ENCODE measurements around the gene LDAF1. TPM values are rescaled to one million over a fixed set of nuclear protein-coding genes. Genes with fewer than 3 reads are reported as not detected.
"Not testable (repeated sequence)": the region's sequence is repeated elsewhere in the genome, so short reads cannot be mapped to it uniquely, and the experiment has no call there.

Gene LDAF1
- total RNA-seq, 1 donor from 2014 or later = 129 TPM

DNA sequence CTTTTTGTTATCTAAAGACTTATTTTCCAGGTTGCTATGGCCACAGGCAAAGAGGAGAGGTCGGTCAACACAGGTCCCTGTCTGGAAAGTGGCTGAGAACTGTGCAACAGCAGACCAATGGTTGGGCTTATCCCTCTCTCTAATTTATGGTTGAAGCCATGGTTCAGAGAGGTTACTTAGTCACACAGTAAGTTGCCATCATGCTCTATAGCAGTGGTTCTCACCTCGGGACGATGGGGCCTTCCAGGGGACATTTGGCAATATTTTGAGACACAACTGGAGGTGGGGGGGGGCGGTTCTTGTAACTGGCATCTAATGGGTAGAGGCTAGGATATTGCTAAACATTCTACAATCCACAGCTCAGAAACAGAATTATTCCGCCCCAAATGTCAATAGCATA, 842 bp upstream of the LDAF1 start:
- ATAC-seq = no peak
- intact Hi-C loops (cut with DNase I) = loop anchor here (2.0 to 10.0 kb wide), 4 partner anchors 31 to 1520 kb away; no protein-coding TSS in a partner anchor
- no peak for DNase-seq (ENCODE audit: missing footprints)

DNA sequence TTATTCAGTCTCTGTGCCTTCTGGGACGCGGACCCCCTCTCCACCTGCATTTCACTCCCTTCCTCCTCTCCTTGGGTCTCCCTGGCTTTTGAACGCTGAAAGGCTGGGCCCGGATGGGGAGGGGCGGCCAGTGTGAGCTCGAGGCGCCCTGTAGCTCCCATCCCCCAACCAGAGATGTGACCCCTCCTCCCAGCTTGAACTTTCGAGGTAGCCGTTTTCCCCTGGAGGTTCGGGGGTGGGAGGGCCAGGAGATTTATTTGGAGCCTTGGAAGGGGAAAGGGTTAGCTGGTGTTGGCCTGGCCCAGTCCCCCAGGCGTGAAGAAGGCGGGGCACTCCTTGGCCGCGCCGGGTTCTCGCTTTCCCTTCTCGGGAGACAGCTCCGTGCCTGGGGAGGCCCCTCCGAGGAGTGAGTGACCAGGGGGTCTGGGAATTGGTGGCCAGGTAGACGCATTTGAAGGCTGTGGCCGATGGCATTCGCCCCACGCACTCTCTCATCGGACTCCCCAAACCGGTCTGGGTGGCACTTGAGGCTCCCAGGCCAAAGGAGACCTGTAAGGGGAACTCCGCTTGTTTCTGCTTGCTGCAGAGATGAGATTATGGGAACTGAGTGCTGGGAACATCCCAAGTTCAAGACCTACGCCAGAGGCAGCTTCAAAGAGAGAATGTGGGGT, 942 bp downstream of the LDAF1 start:
- ATAC-seq (peak; percentile 37), DNase-seq (ENCODE audit: missing footprints) (no peak)
- intact Hi-C loops (cut with DNase I) = loop anchor here (2.0 to 10.0 kb wide), 4 partner anchors 29 to 1518 kb away; no protein-coding TSS in a partner anchor

DNA sequence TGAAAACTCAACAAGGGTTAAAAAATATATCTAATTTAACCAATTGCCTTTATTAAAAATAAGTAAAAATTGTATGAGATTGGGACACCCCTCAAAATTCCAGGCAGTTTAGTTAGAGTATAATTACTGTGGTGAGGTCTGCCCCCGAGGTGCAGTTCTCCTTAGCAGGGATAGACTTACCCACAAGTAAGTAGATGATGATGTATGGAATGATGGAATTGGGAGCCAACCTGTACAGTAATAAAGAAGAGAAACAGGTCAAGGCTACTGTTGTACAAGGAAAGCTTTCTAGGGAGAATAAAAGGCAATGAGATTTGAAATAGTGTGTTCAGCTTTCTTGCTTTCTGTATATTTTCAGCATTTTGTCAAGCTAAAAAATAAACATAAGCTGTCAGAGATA, 1.8 kb downstream of the LDAF1 start:
- no peak for ATAC-seq
- intact Hi-C loops (cut with DNase I) = loop anchor here (5.0 to 10.0 kb wide), 2 partner anchors 117 to 1035 kb away; partner anchors contain the start of gene CRYM
- no peak for DNase-seq (ENCODE audit: missing footprints)

DNA sequence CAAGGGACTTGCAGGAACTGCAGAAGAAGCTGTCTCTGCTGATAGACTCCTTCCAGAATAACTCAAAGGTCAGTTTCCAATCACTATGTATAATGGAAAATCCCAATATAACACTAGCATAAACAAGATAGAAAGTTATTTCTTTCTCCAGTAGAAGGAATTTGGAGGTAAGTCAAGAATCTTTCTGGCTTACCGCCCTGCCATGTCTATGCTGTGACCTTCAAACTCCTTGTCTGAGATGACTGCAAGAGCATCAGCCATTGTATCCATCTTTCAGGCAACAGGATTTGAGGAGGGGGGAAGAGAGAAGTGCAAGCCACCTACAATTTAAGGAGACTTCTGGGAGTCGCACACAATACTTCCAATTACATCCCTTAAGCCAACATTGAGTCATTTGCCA, 2.7 kb downstream of the LDAF1 start:
- DNase-seq (ENCODE audit: missing footprints) = no peak
- peak; percentile 2 for ATAC-seq
- intact Hi-C loops (cut with DNase I) = loop anchor here (5.0 to 10.0 kb wide), 2 partner anchors 116 to 1034 kb away; partner anchors contain the start of gene CRYM

DNA sequence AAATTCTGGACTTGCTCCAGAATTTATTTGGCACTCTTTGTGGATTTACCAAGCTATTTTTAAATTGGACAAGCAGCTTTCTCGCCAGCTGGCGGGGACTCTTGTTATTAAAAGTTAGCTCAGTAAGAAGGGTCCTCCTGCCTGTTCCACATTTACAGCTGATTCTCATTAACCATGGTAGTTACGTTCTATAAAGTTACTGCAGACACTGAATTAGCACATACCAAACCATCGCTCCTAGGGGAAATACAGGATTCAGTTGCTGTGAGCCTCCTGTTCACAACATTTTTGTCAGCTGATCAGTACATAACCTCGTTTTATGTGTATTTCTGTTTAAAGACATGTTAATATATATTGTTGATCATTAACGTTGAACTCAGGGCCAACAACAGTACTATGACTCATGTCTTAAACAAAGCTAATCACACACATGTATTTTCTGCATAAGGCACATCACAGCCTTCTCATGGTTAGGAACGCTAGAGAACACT, 4.2 kb downstream of the LDAF1 start:
- ATAC-seq (no peak), DNase-seq (ENCODE audit: missing footprints) (peak; percentile 77)
- intact Hi-C loops (cut with DNase I) = loop anchor here (5.0 to 10.0 kb wide), 2 partner anchors 115 to 1032 kb away; partner anchors contain the start of gene CRYM

DNA sequence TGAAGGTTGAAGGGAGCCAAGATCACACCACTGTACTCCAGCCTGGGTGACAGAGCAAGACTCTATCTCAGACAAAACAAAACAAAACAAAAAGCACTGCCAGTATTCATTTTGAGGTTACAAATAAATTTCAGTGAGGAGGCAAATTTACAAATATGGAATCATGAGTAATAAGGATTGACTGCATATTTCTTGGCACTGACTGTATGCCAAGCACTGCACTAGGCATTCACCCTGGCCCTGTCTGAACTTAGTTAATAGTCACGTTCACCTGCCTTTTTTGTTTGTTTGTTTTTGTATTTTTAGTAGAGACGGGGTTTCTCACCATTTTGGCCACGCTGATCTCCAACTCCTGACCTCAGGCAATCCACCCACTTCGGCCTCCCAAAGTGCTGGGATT, 5.1 kb downstream of the LDAF1 start:
- ATAC-seq = no peak
- no peak for DNase-seq (ENCODE audit: missing footprints)
- intact Hi-C loops (cut with DNase I) = loop anchor here (5.0 to 10.0 kb wide), 2 partner anchors 114 to 1031 kb away; partner anchors contain the start of gene CRYM

DNA sequence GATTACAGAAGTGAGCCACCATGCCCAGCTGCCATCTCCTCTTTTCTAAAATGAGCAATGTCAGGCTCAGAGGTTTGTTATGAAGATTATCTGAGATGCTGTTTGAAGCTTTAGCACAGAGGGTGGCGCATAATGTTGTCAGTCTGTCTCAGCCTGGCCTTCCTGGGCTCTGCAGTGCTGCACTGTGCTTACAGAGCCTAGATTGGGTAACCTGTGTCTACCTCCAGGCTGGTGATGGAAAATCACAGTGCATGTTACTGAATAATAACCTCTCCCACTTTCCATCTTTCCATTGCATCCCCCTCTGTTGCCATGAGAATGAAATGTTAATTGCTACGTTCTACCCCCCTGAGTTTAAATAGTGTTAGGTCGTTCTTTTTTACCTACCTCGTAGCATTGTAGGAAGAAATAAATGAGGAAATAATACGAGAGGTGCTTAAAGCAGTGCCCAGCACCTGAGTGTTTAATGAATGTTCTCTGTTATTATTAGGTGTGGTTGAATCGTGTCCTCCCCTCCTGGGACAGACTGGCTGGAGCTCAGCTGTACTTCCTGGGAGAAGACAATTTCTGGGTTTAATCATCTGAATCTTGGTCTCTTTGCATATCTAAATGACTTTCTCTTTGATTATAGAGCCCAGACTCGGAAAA, 6.2 kb downstream of the LDAF1 start:
- DNase-seq (ENCODE audit: missing footprints) (no peak), ATAC-seq (no peak)
- intact Hi-C loops (cut with DNase I) = loop anchor here (5.0 to 10.0 kb wide), 2 partner anchors 113 to 1030 kb away; partner anchors contain the start of gene CRYM

DNA sequence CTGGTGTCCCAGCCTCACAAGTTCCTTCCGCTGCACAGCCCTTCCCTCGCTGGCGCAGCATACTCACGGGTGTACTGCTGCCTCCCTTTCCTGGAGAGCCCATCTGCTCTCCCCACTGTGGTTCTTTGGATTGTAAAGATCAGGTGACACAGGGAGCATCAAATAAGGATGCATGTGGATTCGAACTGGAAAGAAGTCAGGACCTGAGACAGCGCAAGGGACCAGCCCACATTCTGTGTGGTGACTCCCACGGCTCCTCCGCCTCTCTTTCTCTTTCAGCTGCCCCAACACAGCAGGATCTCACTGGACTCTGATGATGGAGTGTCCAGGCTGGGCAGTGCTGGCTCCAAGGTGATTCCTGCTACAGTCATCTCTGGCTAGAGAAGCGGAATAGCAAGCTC, 8.1 kb downstream of the LDAF1 start:
- ATAC-seq = no peak
- no peak for DNase-seq (ENCODE audit: missing footprints)
- intact Hi-C loops (cut with DNase I) = loop anchor here (10.0 kb wide), 1 partner anchor 1028 kb away; no protein-coding TSS in a partner anchor

DNA sequence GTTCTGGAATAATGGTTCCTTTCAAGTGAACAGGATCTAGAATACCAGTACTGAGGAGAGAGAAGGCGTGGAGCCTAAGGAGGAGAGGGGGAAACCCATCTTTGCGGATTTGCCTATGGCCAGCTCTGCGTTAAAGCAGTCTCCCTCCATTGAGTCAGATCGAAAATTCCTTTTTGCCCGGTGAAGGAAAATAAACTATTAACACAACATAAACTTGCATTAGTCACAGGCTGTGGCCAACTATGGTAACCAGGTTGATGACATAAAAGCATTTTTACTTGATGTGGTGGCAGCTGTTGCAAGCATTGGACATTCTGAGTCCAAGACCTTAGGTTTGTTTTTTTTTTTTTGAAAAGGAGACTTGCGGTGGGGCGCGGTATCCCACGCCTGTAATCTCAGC, 8.9 kb downstream of the LDAF1 start:
- ATAC-seq (no peak), DNase-seq (ENCODE audit: missing footprints) (no peak)
- intact Hi-C loops (cut with DNase I) = loop anchor here (10.0 kb wide), 1 partner anchor 1027 kb away; no protein-coding TSS in a partner anchor

DNA sequence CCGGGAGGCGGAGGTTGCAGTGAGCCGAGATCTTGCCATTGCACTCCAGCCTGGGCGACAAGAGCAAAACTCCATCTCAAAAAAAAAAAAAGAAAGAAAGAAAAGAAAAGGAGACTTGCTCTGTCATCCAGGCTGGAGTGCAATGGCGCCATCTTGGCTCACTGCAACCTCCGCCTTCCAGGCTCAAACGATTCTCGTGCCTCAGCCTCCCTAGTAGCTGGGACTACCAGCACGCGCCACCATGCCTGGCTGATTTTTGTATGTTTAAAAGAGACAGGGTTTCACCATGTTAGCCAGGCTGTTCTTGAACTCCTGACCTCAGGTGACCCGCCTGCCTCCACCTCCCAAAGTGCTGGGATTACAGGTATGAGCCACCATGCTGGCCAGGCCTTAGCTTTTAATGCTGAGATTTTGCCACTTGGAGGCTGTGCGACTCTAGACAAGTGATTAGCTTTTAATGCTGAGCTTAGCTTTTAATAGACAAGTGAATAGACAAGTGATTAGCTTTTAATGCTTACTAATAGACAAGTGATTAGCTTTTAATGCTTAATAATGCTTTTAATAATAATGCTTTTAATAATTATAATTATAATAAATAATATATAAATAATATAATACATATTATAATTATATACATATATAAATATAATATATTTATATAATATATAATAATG, 9.6 kb downstream of the LDAF1 start:
- ATAC-seq (no peak), DNase-seq (ENCODE audit: missing footprints) (no peak)
- intact Hi-C loops (cut with DNase I) = loop anchor here (10.0 kb wide), 1 partner anchor 1027 kb away; no protein-coding TSS in a partner anchor

DNA sequence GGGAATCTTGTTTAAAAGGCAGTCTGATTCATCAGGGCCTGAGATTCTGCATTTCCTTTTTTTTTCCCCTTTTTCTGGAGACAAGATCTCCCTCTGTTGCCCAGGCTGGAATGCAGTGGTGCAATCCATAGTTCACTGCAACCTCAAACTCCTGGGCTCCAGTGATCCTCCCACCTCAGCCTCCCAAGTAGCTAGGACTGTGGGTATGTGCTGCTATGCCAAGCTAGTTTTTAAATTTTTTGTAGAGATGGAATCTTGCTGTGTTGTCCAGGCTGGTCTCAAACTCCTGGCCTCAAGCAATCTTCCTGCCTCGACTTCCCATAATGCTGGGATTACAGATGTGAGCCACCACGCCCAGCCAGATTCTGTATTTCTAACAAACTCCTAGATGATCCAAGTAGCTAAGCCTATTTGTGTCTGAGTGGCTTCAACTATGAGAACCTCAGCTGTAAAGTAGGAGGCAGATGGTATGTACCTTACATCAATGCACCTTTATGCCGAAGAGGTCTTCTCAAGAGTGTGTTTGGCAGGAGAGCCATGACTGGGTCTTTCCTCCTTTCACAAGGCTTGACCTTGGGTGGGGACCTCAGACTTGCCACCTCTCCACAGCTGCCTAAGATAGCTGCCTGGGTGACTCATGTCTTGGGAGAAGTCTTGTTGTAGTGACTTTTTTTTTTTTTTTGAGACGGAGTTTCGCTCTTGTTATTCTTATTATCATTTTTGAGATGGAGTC, 10.9 kb downstream of the LDAF1 start:
- no peak for ATAC-seq
- no peak for DNase-seq (ENCODE audit: missing footprints)
- intact Hi-C loops (cut with DNase I) = loop anchor here (10.0 kb wide), 1 partner anchor 1025 kb away; no protein-coding TSS in a partner anchor

DNA sequence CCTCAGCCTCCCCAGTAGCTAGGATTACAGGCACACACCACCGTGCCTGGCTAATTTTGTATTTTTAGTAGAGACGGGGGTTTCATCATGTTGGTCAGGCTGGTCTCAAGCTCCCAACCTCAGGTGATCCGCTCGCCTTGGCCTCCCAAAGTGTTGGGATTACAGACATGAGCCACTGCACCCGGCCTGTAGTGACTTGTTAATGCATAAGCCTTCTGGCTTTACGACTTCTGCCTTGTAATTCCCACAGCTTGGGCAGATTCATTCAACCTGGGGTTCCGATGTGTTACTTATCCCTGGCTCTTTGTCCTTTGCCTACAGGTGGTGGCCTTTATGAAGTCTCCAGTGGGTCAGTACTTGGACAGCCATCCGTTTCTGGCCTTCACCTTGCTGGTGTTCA, 11.6 kb downstream of the LDAF1 start:
- DNase-seq (ENCODE audit: missing footprints); intact Hi-C loops (cut with DNase I); ATAC-seq: not testable (repeated sequence)

DNA sequence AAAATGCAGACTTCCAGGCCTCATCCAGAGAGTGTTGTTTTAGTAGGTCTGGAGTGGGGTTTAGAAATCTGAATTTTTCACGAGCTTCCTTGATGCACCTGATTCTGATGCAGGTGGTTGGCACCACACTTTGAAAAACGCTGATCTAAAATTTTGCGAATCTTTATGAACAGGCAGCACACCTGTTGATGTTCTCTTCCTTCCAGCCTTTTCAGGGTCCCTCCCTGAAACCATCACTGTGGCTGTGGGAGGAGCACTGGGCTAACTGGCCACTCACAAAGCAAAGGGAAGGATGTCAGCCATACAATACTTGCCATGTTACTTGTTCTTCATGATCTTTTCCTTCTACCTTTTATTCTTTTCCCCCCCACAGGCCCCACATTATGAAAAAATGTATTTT, 14.2 kb downstream of the LDAF1 start:
- intact Hi-C loops (cut with DNase I) = no loop called here
- ATAC-seq (no peak), DNase-seq (ENCODE audit: missing footprints) (no peak)

DNA sequence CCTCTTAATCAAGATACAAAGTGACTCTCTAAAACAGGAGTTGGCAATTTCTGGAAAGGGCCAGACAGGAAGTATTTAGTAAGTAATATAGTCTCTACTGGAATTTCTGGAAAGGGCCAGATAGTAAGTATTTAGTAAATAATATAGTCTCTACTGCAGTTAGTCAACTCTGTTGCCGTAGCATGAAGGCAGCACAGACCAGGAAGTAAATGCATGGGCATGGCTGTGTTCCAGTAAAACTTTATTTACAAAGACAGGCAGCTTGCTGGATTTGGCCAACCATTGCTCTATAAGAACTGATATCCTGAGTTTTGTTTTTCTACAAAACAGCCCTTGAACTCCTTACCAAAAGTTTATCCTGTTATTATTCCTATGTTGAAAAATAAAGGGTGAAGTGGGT, 16.9 kb downstream of the LDAF1 start:
- ATAC-seq (no peak), DNase-seq (ENCODE audit: missing footprints) (no peak)
- intact Hi-C loops (cut with DNase I) = no loop called here

DNA sequence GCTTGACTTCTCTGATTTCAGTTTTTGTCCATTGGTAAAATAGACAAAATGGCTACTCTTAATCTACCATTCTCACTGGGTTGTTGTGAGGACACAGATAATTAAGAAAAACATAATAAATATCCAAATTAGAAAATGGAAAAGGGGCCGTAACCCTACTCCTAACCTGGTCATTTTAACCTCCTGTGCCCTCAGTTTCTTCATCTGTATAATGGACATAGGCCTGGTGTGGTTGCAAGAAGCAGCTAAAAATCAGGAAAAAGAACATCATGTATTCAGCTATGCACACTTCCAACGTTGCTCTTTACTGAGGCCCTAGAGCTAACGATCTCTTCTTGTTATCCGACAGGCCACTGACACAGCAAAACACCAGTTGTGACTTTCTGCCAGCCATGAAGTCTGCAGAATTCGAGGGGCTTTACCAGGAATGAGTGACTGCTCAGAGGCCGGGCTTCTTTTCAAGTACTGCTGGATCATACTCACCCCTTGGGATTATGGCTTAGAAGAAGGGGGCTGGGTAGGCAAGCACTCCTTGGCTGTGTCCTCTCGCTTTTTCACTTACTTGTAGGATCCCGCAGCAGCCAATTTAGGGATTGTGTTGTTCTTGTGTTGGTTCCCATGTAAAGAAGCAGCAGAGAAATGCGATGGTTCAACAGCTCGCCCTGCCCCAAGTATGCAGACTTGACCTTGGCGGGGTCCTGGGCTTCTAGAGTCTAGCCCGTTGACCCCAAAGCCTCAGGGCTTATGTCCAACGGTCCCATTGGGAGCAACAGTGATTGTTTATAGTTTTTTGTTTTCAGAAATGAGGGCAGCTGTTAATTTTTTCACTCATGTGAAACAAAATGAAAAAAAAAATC, 20.9 kb downstream of the LDAF1 start:
- DNase-seq (ENCODE audit: missing footprints) = no peak
- ATAC-seq = peak; percentile 76
- intact Hi-C loops (cut with DNase I) = no loop called here

DNA sequence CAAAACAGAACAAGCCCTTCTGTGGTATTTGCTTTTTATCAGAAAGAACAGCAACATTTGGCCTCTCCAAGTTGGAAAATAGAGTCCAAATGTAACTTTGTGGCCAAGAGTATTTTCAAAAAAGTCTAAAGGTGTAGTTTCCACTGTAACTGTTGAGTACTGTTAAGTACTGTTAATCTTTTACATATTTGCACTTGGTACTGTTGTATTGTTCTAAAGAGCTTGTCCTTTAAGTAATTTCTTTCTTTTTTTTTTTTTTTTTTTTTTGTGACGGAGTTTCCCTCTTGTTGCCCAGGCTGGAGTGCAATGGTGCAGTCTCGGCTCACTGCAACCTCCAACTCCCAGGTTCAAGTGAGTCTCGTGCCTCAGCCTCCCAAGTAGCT, 21.5 kb downstream of the LDAF1 start:
- intact Hi-C loops (cut with DNase I) = no loop called here
- ATAC-seq = no peak
- no peak for DNase-seq (ENCODE audit: missing footprints)

DNA sequence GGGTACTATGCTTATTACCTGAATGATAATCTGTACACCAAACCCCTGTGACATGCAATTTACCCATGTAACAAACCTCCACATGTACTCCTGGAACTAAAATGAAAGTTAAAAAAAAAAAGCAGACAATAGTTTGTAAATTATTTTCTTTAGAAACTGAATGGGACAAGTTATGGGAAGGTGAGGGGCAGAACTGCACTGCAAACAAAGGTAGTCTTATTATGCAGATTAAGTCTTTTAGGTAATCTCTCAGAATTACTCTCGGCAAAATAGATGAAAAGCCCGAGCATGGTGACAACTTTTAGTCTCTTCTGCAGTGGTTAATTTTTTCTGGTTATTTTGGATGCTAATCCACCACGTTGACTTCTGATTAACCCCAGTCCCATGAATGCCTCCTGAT, 25.5 kb downstream of the LDAF1 start:
- DNase-seq (ENCODE audit: missing footprints) (no peak), ATAC-seq (no peak)
- intact Hi-C loops (cut with DNase I) = no loop called here

DNA sequence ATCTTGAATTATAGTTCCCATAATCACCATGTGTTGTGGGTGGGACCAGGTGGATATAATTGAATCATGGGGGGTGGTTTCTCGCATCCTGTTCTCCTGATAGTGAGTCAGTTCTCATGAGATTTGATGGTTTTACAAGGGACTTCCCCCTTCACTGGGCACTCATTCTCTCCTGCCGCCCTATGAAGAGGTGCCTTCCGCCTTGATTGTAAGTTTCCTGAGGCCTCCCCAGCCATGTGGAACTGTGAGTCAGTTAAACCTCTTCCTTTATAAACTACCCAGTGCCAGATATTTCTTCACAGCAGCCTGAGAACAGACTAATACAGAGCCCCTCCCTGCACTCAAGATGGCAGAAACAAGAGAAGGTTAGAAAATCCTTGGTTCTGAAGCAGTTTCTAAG, 26.4 kb downstream of the LDAF1 start:
- no peak for ATAC-seq
- DNase-seq (ENCODE audit: missing footprints) = no peak
- intact Hi-C loops (cut with DNase I) = loop anchor here (5.0 kb wide), 1 partner anchor 92 kb away; the partner anchor contains the start of gene CRYM

All from Right ventricle myocardium inferior (tissue), 1 donor.